Calu3 (cell line): ENCODE measurements around the gene BCL11A. TPM values are rescaled to one million over a fixed set of nuclear protein-coding genes. Genes with fewer than 3 reads are reported as not detected.

ENCODE experiments used
- BruUV-seq: library from RNA; stranded (reverse); fragments of 400-500 nt; replicated peaks from 2 replicates; lab custom pipeline; 2021; lab: Mats Ljungman, UMichigan
- CTCF ChIA-PET: fragments of 300-600 bp; sonication (Branson Sonifier 250); formaldehyde crosslinking; loops from one replicate; lab custom pipeline; 2022; ENCODE audit warnings: antibody characterized with exemption; lab: Charles Lee
- DNase-seq: peaks from one replicate; pipeline ENCODE4 v3.0.0; 2022
- H3K27ac Mint-ChIP-seq: one replicate; pipeline ENCODE4 v1.8.0; 2022; ENCODE audit warnings: mixed read lengths; ENCODE audit not compliant: unreplicated experiment
- H3K27me3 Mint-ChIP-seq: one replicate; pipeline ENCODE4 v1.8.0; 2022; ENCODE audit warnings: mixed read lengths; ENCODE audit not compliant: unreplicated experiment
- H3K36me3 Mint-ChIP-seq: one replicate; pipeline ENCODE4 v1.8.0; 2022; ENCODE audit warnings: mild to moderate bottlenecking, moderate library complexity, mixed read lengths; ENCODE audit not compliant: insufficient read depth, unreplicated experiment
- H3K4me1 Mint-ChIP-seq: one replicate; pipeline ENCODE4 v1.8.0; 2022; ENCODE audit warnings: mild to moderate bottlenecking, low read depth, mixed read lengths; ENCODE audit not compliant: unreplicated experiment
- H3K4me3 Mint-ChIP-seq: one replicate; pipeline ENCODE4 v1.8.0; 2022; ENCODE audit warnings: mild to moderate bottlenecking, low read depth, moderate library complexity, mixed read lengths; ENCODE audit not compliant: unreplicated experiment
- H3K9me3 Mint-ChIP-seq: one replicate; pipeline ENCODE4 v1.8.0; 2022; ENCODE audit warnings: low read depth, mixed read lengths; ENCODE audit not compliant: unreplicated experiment
- intact Hi-C: fragments of 100-400 bp; cut with micrococcal nuclease; formaldehyde crosslinking; loops from one replicate; pipeline ENCODE4 v1.10.0; 2022; ENCODE audit not compliant: unreplicated experiment
- total RNA-seq: library from RNA; stranded (reverse); gene quantifications from 2 replicates; pipeline ENCODE4 v1.2.3, GENCODE V29; 2022
- TF ChIP-seq, protein P1 (sequence below): fragments of 200-600 bp; IDR thresholded peaks from one replicate; pipeline ENCODE4 v1.8.0; 2022; ENCODE audit warnings: antibody characterized with exemption; ENCODE audit not compliant: unreplicated experiment

Gene BCL11A
- total RNA-seq, 1 experiment from 2014 or later: 8.5 TPM

DNA sequence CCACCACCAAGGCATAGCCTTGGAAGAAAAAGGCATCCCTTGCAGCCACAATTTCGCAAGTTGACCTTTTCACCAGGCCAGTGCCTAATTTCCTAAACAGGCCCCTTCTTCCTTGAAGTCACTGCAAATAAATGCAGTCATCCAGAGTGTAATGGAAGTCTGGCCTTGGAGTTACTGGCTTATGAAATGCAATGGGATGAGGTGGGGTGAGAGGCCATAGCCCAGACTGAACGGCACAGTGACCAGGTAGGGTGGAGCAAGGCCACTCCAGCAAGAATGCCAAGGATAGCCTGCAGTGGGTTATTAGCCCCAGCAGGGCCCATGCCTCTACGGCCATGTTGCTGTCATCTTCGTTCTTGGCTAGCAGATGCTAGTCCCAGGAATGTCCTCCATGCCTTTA lies 68.4 kb downstream of the BCL11A start:
- H3K4me1 Mint-ChIP-seq: peaks cover 16% of the 10 kb centered on the region
- H3K27ac Mint-ChIP-seq: no peak overlapping the region
- H3K9me3 Mint-ChIP-seq: no peaks in the 10 kb centered on the region
- no peaks in the 10 kb centered on the region for H3K36me3 Mint-ChIP-seq
- intact Hi-C loops: no loop called here
- H3K27me3 Mint-ChIP-seq: peaks cover 39% of the 10 kb centered on the region
- no peak overlapping the region for H3K4me3 Mint-ChIP-seq
- CTCF ChIA-PET: no interaction called here
- TF ChIP-seq, protein P1, sequence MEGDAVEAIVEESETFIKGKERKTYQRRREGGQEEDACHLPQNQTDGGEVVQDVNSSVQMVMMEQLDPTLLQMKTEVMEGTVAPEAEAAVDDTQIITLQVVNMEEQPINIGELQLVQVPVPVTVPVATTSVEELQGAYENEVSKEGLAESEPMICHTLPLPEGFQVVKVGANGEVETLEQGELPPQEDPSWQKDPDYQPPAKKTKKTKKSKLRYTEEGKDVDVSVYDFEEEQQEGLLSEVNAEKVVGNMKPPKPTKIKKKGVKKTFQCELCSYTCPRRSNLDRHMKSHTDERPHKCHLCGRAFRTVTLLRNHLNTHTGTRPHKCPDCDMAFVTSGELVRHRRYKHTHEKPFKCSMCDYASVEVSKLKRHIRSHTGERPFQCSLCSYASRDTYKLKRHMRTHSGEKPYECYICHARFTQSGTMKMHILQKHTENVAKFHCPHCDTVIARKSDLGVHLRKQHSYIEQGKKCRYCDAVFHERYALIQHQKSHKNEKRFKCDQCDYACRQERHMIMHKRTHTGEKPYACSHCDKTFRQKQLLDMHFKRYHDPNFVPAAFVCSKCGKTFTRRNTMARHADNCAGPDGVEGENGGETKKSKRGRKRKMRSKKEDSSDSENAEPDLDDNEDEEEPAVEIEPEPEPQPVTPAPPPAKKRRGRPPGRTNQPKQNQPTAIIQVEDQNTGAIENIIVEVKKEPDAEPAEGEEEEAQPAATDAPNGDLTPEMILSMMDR: no peak
- DNase-seq: no peak
- no TSS peak for BruUV-seq

DNA sequence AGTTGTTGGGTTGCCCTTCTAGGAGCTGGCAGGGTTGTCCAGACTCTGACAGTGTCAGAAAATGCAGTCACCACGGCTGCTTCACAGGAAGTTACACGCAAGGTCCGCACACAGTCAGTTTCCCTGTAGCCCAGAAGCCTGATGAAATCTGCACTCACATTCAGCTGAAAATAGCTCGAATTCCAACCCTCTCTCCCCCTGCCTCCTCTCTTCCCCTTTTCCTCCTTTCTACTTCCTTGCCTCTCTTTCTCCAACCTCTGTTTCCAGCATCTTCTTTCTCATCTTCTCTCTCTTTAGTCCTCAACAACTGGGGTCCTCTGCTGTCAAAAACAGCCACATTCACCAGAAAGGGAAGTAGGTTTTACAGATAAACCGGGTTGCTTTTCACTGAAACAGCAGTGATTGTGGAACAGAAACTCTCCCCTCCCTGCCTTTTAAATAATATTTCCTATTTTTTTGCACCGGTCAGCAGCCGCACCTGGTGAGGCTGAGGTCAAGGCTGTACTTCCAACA lies 69.3 kb downstream of the BCL11A start:
- H3K4me1 Mint-ChIP-seq: peaks cover 16% of the 10 kb centered on the region
- BruUV-seq: no TSS peak
- no peak for DNase-seq
- CTCF ChIA-PET: no interaction called here
- no peaks in the 10 kb centered on the region for H3K9me3 Mint-ChIP-seq
- H3K27ac Mint-ChIP-seq: no peak overlapping the region
- H3K4me3 Mint-ChIP-seq: no peak overlapping the region
- TF ChIP-seq, protein P1: no peak
- no peaks in the 10 kb centered on the region for H3K36me3 Mint-ChIP-seq
- intact Hi-C loops: no loop called here
- H3K27me3 Mint-ChIP-seq: peaks cover 34% of the 10 kb centered on the region

DNA sequence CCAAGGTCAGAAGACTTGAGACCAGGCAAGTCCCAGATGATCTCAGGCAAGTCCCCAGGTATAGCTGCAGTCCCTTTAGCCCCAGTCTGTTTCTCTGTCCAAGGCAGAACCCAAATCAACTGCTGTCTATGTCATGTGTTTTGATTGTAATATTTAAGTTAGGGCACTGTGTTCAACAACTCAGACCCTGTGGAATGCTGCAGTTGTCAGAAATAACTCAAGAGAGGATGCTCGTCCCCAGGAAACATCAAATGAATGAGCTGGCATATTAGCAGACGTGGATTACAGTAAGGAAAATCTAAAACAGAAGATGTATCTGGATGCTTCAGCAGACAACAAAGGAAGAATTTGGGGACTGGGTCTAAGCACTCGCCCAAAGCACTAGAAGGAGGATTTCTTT lies 70.1 kb downstream of the BCL11A start:
- TF ChIP-seq, protein P1: no peak
- BruUV-seq: no TSS peak
- H3K4me3 Mint-ChIP-seq: no peak overlapping the region

DNA sequence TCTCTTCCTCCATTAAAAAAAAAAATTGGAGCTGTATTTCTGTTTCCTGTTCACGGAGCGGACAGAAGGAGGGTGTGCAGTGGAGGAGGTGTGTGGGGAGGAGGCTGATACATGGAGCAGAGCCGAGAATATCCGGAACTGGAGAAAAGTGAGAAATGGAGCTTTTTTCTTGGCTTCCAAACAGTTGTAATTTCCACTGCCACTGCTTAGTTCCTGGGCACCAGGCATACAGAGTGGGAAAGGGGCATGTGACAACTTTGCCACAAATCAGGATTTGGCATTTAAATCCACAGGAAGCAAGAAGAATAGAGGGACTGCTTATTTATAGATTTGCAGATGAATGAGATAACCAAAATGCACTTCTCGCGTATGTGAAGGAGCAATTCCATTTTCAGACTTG lies 71.2 kb downstream of the BCL11A start:
- DNase-seq: no peak
- intact Hi-C loops: no loop called here
- Mint-ChIP-seq H3K27me3 (peaks cover 34% of the 10 kb centered on the region), H3K9me3 (no peaks in the 10 kb centered on the region), H3K36me3 (no peaks in the 10 kb centered on the region), H3K4me1 (peaks cover 16% of the 10 kb centered on the region), H3K4me3 (no peak overlapping the region), H3K27ac (no peak overlapping the region)
- no TSS peak for BruUV-seq
- TF ChIP-seq, protein P1: no peak
- CTCF ChIA-PET: no interaction called here

More for the DNA sequence above, 70.1 kb downstream of the BCL11A start:
- Mint-ChIP-seq H3K9me3 (no peaks in the 10 kb centered on the region), H3K4me1 (peaks cover 16% of the 10 kb centered on the region), H3K27me3 (peaks cover 34% of the 10 kb centered on the region), H3K36me3 (no peaks in the 10 kb centered on the region), H3K27ac (no peak overlapping the region)
- CTCF ChIA-PET: interaction anchor here (0.6 kb wide), 1 partner anchor 188 kb away, joined by 3 read pairs; no protein-coding TSS in a partner anchor
- DNase-seq: no peak
- intact Hi-C loops: no loop called here
